GM23248 (cell line): ENCODE measurements around the gene TTI1.

Source experiments
- EZH2 ChIP-seq: fragments of 200-600 bp; sonication (generic); IDR thresholded peaks from 2 replicates; pipeline ENCODE4 v1.6.1; 2018; ENCODE audit warnings: antibody characterized with exemption, mild to moderate bottlenecking; ENCODE audit not compliant: insufficient read depth, poor library complexity, severe bottlenecking
- EZH2phosphoT487 ChIP-seq: fragments of 200-600 bp; sonication (generic); IDR thresholded peaks from 2 replicates; pipeline ENCODE4 v1.6.1; 2018; ENCODE audit warnings: antibody characterized with exemption, moderate library complexity, mild to moderate bottlenecking, low read depth; ENCODE audit not compliant: insufficient read depth

DNA sequence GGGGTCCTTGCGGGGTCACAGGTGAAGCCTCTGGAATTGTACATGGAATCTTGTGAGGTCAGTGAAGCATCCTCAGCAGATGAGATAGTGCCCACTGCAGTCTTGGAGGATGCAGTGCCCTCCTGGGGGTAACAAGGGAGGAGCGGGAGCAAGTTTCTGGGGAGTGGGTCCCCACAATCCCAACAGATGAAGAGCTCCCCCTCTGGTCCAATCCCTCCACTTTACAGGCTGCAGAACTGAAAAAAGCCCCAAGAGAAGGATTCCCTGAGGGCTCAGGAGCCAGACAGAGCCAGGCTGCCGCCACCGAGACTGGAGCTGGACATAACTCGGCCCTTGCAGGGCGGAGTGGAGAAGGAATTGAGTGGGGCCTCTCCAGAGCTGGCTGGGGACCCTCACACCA lies 52.4 kb downstream of the TTI1 start:
- TF ChIP-seq EZH2, result no peak
- TF ChIP-seq EZH2phosphoT487, result no peak
